PC-9 (cell line): ENCODE results near the gene ZNF518B. TPM values are rescaled to one million over a fixed set of nuclear protein-coding genes. Genes with fewer than 3 reads are reported as not detected.

Source experiments
- Bru-seq: library from RNA; stranded (reverse); fragments of 400-500 nt; gene quantifications from one replicate; lab custom pipeline; 2021; lab: Mats Ljungman, UMichigan
- BruChase-seq, 2 experiments: library from RNA; stranded (reverse); fragments of 400-500 nt; gene quantifications; one replicate each; lab custom pipeline; 2021; lab: Mats Ljungman, UMichigan
- BruUV-seq: library from RNA; stranded (reverse); fragments of 400-500 nt; replicated peaks from 2 replicates; lab custom pipeline; 2021; lab: Mats Ljungman, UMichigan
- CTCF ChIA-PET: fragments of 300-600 bp; sonication (Branson Sonifier 250); formaldehyde crosslinking; loops from one replicate; lab custom pipeline; 2022; ENCODE audit warnings: antibody characterized with exemption; lab: Charles Lee
- POLR2A ChIA-PET: fragments of 300-600 bp; sonication (Branson Sonifier 250); formaldehyde crosslinking; loops from one replicate; lab custom pipeline; 2022; ENCODE audit warnings: antibody characterized with exemption; ENCODE audit not compliant: unreplicated experiment; lab: Charles Lee
- DNase-seq, 2 experiments: peaks; one replicate each; pipeline versions ENCODE4 v3.0.0 to v3.0.0-alpha.2; 2015 to 2022; ENCODE audit warnings: mixed read lengths in 1 of 2
- H2AFZ ChIP-seq: fragments of 200-600 bp; sonication (generic); 2 replicates; pipeline ENCODE4 v1.8.1; 2017; ENCODE audit warnings: antibody characterized with exemption
- H3F3A ChIP-seq: fragments of 200-600 bp; sonication (generic); 2 replicates; pipeline ENCODE4 v1.8.1; 2017; ENCODE audit warnings: antibody characterized with exemption, mild to moderate bottlenecking, low read depth; ENCODE audit not compliant: insufficient read depth
- H3K27ac ChIP-seq: fragments of 200-600 bp; sonication (generic); 2 replicates; pipeline ENCODE4 v1.6.1; 2016; ENCODE audit warnings: mixed run types
- H3K27me3 ChIP-seq: fragments of 200-600 bp; sonication (generic); 2 replicates; pipeline ENCODE4 v1.6.1; 2016; ENCODE audit warnings: low read depth, mixed run types; ENCODE audit not compliant: insufficient read depth
- H3K36me3 ChIP-seq: fragments of 200-600 bp; sonication (generic); 2 replicates; pipeline ENCODE4 v1.6.1; 2016; ENCODE audit warnings: low read depth, mixed run types
- H3K4me1 ChIP-seq: fragments of 200-600 bp; sonication (generic); replicated peaks from 2 replicates; pipeline ENCODE4 v1.6.1; 2016; ENCODE audit warnings: mixed run types; ENCODE audit not compliant: insufficient read depth
- H3K4me2 ChIP-seq: fragments of 200-600 bp; sonication (generic); 2 replicates; pipeline ENCODE4 v1.6.1; 2017; ENCODE audit warnings: mixed run types
- H3K4me3 ChIP-seq: fragments of 200-600 bp; sonication (generic); 2 replicates; pipeline ENCODE4 v1.6.1; 2016; ENCODE audit warnings: mixed run types
- H3K79me2 ChIP-seq: fragments of 200-600 bp; sonication (generic); 2 replicates; pipeline ENCODE4 v1.6.1; 2017; ENCODE audit warnings: low read depth, mixed run types
- H3K9me2 ChIP-seq: fragments of 200-600 bp; sonication (generic); 2 replicates; pipeline ENCODE4 v1.8.1; 2017; ENCODE audit warnings: mild to moderate bottlenecking; ENCODE audit not compliant: insufficient read depth
- H3K9me3 ChIP-seq: fragments of 200-600 bp; sonication (generic); 2 replicates; pipeline ENCODE4 v1.8.1; 2016; ENCODE audit warnings: low read depth; ENCODE audit not compliant: insufficient read depth
- H4K20me1 ChIP-seq: fragments of 200-600 bp; sonication (generic); 2 replicates; pipeline ENCODE4 v1.8.1; 2017; ENCODE audit not compliant: insufficient read depth
- EZH2 ChIP-seq: fragments of 200-600 bp; sonication (generic); IDR thresholded peaks from 2 replicates; pipeline ENCODE4 v1.8.0; 2017; ENCODE audit warnings: antibody characterized with exemption, low read depth
- intact Hi-C: fragments of 100-400 bp; cut with micrococcal nuclease; formaldehyde crosslinking; loops from one replicate; pipeline ENCODE4 v1.10.0; 2022; ENCODE audit not compliant: unreplicated experiment
- long read RNA-seq: library from polyadenylated mRNA; stranded (forward); transcript quantifications from one replicate; pipeline ENCODE4 v2.0.0, GENCODE V29; 2022
- total RNA-seq: library from RNA; stranded (reverse); gene quantifications from 2 replicates; pipeline ENCODE4 v1.2.3, GENCODE V29; 2021
- TF ChIP-seq, protein P1 (sequence below): fragments of 200-600 bp; sonication (generic); conservative IDR thresholded peaks from 2 replicates; pipeline ENCODE4 v1.6.1; 2017; ENCODE audit warnings: mixed run types, antibody characterized with exemption, mild to moderate bottlenecking, moderate library complexity

Gene ZNF518B, protein sequence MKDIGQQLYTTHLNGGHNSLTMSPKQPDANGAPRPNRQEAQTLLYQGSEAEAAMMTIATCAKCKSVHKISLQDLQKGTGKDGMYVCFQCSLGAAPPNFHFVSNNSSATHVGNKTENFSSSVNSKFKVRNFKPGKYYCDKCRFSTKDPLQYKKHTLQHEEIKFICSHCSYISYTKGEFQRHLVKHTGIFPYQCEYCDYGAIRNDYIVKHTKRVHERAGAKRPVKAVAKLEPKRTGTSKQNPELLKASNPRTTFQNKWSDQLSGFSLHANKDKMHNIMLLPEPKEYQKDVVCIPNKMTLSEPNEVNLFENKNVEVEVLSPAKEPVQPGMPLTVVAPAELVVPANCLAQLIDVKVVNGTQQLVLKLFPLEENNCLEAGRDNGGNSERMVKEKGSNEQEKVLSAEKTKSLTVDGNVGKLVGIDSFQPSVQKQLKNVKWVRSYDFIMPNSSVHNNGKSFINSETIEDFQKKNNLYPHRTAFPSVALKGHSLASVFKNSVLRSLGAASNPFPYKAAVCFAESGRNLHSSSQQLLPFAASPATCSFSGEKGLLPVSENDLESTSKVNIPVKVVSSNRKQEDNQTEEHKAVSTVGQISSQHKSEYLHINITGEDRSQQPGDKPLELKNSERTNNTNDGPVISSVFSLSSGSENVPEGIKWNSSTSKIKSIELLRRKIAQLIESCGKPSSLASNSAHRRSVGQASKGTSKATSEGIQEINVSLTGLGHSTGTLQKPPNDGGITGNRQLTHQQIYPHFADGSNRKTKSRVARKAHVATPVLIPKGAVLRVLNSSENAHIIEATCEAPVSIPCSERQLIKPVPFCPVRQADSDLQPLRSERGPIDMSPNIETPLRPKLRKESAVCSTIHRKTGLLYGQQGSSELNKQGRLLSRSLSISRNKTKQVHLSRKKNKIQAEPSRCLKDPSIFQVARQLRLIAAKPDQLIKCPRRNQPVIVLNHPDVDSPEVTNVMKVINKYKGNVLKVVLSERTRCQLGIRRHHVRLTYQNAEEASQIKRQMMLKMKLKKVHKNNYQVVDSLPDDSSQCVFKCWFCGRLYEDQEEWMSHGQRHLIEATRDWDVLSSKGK
- total RNA-seq (6.9 and 12.3 TPM in 2 replicates), Bru-seq, nascent RNA (percentile 65 among the genes with signal in this experiment), BruChase-seq, experiment 1, labeled RNA remaining after a 2-hour chase (percentile 82 among the genes with signal in this experiment), BruChase-seq, experiment 2, labeled RNA remaining after a 6-hour chase (percentile 80 among the genes with signal in this experiment)
- long read RNA-seq, full-length matches to known transcripts, result 2 of 5 reads
- long read RNA-seq, partial matches to known transcripts, result 0 of 5 reads
- long read RNA-seq, other reads (novel, unspliced or antisense), result 3 of 5 reads

DNA sequence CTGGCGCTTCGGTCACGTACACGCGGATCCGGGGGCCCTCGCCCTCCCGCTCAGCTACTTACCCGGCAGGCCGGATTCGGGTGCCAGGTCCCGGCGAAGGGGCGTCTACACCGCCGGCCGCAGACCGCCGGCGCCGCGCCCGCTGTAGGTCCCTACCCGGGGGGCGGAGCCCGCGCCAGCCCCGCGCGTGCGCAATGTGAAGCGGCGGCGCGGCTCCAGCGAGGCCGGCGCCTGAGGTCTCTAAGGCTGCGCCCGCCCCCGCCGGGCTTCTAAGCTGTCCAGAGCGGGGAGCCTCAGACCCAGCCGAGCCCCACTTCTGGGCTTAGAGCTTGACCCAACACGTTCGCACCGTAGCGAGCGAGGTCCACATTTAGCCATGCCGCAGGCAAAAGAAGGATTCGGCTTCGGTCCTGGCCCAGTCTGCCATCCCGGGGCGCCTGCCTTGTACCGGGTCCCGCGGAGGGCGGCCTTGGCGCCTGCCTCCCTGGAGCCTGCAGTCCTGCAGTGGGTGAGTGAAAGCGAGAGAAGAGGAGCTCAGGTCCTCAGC, at the start of gene ZNF518B:
ZNF518B (minus strand) TSS at position 172 of the 547 bp plus-strand sequence. CDS start 11,098 bp downstream, outside the sequence.
- DNase-seq, result peak in 1 of 2 experiments; percentile 58
- ChIA-PET POLR2A (no interaction called here), CTCF (no interaction called here)
- Histone ChIP-seq H3K9me3 (no peaks in the 10 kb centered on the region), H2AFZ (peak within 1 kb of the TSS; percentile 69; the same call in 1 of the 2 replicates), H3K27ac (no peak within 1 kb of the TSS), H3K9me2 (no peaks in the 10 kb centered on the region), H3K4me3 (peak within 1 kb of the TSS; percentile 43; the same call in 1 of the 2 replicates), H3K79me2 (peaks cover 3% of the 10 kb centered on the region; the same call in 1 of the 2 replicates), H3F3A (no peaks in the 10 kb centered on the region), H3K4me2 (peak within 1 kb of the TSS; percentile 57), H3K36me3 (no peaks in the 10 kb centered on the region), H4K20me1 (no peaks in the 10 kb centered on the region), H3K27me3 (no peaks in the 10 kb centered on the region), H3K4me1 (no peaks in the 10 kb centered on the region)
- intact Hi-C loops, result no loop called here
- no peak for TF ChIP-seq EZH2
- TF ChIP-seq, protein P1, sequence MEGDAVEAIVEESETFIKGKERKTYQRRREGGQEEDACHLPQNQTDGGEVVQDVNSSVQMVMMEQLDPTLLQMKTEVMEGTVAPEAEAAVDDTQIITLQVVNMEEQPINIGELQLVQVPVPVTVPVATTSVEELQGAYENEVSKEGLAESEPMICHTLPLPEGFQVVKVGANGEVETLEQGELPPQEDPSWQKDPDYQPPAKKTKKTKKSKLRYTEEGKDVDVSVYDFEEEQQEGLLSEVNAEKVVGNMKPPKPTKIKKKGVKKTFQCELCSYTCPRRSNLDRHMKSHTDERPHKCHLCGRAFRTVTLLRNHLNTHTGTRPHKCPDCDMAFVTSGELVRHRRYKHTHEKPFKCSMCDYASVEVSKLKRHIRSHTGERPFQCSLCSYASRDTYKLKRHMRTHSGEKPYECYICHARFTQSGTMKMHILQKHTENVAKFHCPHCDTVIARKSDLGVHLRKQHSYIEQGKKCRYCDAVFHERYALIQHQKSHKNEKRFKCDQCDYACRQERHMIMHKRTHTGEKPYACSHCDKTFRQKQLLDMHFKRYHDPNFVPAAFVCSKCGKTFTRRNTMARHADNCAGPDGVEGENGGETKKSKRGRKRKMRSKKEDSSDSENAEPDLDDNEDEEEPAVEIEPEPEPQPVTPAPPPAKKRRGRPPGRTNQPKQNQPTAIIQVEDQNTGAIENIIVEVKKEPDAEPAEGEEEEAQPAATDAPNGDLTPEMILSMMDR, result no peak
- no TSS peak for BruUV-seq

DNA sequence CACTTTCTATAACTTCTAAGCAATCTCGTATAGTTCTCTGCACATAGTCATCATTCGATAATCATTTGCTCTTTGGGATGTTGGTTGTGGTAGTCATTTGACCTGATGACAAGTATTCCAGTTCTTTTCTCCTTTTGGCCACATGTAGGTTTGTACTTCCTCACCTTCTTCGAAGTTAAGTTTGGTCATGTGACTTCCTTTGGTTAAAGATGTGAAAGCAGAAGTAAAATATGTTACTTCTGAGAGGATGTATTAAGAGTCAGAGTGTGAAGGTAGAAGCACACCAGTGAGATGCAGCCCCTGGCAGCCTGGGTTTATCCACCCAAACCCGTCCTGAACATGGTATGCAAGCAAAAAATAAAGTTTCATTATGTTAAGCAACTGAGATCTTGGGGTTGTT, 48.9 kb upstream of the ZNF518B start:
- POLR2A ChIA-PET, result no interaction called here
- no TSS peak for BruUV-seq
- intact Hi-C loops, result no loop called here

More for the DNA sequence above, 48.9 kb upstream of the ZNF518B start:
- Histone ChIP-seq H4K20me1 (no peaks in the 10 kb centered on the region), H3F3A (no peaks in the 10 kb centered on the region), H3K4me2 (no peak overlapping the region), H3K9me3 (no peaks in the 10 kb centered on the region), H2AFZ (no peak overlapping the region), H3K79me2 (no peaks in the 10 kb centered on the region), H3K9me2 (no peaks in the 10 kb centered on the region), H3K4me1 (no peaks in the 10 kb centered on the region), H3K27me3 (peaks cover 11% of the 10 kb centered on the region; the same call in 1 of the 2 replicates), H3K4me3 (no peak overlapping the region), H3K27ac (no peak overlapping the region), H3K36me3 (no peaks in the 10 kb centered on the region)
- CTCF ChIA-PET, result no interaction called here
- no peak for DNase-seq
- TF ChIP-seq, protein P1, result no peak
- TF ChIP-seq EZH2, result no peak
